ENCODE results near the gene ENHO. TPM values are rescaled to one million over a fixed set of nuclear protein-coding genes. Genes with fewer than 3 reads are reported as not detected.

Gene ENHO
- total and polyA plus RNA-seq, 10 of the 15 experiments (the other 5 are each of a cell fraction or from before 2014, with no cell fraction given): not detected

DNA sequence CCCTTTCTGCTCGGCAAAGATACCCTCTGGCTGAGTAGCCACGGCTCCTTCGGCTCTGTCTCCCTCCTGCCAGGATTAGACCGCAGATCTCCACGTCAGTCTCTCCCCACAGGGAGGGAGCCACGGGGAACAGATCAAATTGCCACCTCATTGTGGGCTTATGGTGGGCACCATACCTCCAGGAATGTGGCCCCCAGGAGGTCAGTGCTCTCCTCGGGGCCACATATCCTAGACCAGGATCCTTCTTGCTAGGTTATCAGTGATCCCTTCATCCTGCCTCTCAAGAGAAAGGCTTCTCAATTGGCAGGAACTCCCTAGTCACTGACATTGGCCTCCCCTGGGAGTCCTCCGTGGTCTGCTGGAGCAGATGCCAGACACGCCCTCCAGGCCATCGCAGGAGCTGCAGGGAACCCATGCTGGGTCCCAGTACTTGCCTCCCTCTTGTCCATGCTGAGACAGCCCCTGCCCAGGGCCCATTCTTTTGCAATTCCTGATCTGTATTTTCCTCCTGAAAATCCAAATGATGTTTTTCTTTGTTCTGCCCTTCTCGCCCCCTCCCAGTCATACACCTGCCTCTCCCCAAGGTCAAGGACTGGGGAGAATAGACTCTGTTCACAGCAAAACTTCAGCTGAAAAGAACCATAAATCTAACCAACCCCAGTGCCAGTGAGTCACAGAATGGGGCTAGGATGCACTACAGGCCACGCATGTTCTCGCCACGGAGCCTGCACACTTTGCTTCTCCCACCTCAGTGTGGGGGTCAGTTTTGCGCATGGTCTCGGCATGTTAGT lies 31.6 kb upstream of the ENHO start:
- no peak for DNase-seq (ENCODE audit: low read depth, low spot score)
- no peak for FAIRE-seq
- in situ Hi-C loops (cut with MboI) (no loop called here), intact Hi-C loops (cut with micrococcal nuclease; ENCODE audit: unreplicated experiment) (no loop called here)
- no peak for ATAC-seq
- no TSS peak for BruUV-seq (replicated peaks)
- H3K4me1 ChIP-seq (ENCODE audit: control insufficient read depth, insufficient read depth, low read length): no peaks in the 10 kb centered on the region
- peaks cover 3% of the 10 kb centered on the region for H4K20me1 ChIP-seq (ENCODE audit: control insufficient read depth, insufficient read depth)
- ChIA-PET RAD21 (ENCODE audit: unreplicated experiment) (no interaction called here), SMC1A (ENCODE audit: uncharacterized antibody, unreplicated experiment) (no interaction called here), POLR2A (no interaction called here), CTCF (no interaction called here)
- no peak overlapping the region for H3K4me3 ChIP-seq
- H3K9ac ChIP-seq (ENCODE audit: control insufficient read depth, insufficient read depth, low read length): no peak overlapping the region
- 31% methylated on average over 16 of the region's 16 CpGs for WGBS (ENCODE audit: insufficient coverage, insufficient replicate concordance, low lambda C conversion rate, missing lambda C conversion rate)
- H3K9me3 ChIP-seq (replicated peaks; ENCODE audit: control insufficient read depth, insufficient read depth, low read length): no peaks in the 10 kb centered on the region
- H3K27ac ChIP-seq (ENCODE audit: control insufficient read depth, insufficient read depth): no peak overlapping the region
- peaks cover 0 to 2% of the 10 kb centered on the region in 2 experiments; a peak in 3 of 4 replicates for H3K27me3 ChIP-seq (replicated peaks in 1 of 2; ENCODE audit: control insufficient read depth in 2 of 2, insufficient read depth in 2 of 2, low read length in 1 of 2)
- no peaks in the 10 kb centered on the region for H3K79me2 ChIP-seq (ENCODE audit: control insufficient read depth, insufficient read depth, low read length)
- no peak overlapping the region for H2AFZ ChIP-seq (ENCODE audit: control insufficient read depth, low read depth, low read length)
- no peak overlapping the region for H3K4me2 ChIP-seq (ENCODE audit: control insufficient read depth, insufficient read depth)
- H3K36me3 ChIP-seq (ENCODE audit: control insufficient read depth in 2 of 2, insufficient read depth in 2 of 2, low read length in 1 of 2): no peaks in the 10 kb centered on the region
- TF ChIP-seq SUPT20H (IDR thresholded peaks at IDR 0.05; ENCODE audit: borderline replicate concordance, control insufficient read depth, low read depth, low read length) (no peak), NFYA (IDR thresholded peaks at IDR 0.05; ENCODE audit: borderline replicate concordance, low read depth, low read length) (no peak), STAT1 (conservative IDR thresholded peaks at IDR 0.05) (no peak), PML (IDR thresholded peaks at IDR 0.05; ENCODE audit: low read length) (no peak), POU2F2 (IDR thresholded peaks at IDR 0.05; ENCODE audit: borderline replicate concordance, low read depth, low read length) (no peak), E2F8 (IDR thresholded peaks at IDR 0.05; ENCODE audit: low read depth, partially characterized antibody) (no peak), RAD21 (IDR thresholded peaks at IDR 0.05; ENCODE audit: insufficient read depth, low read depth, low read length) (no peak), RUNX3 (IDR thresholded peaks at IDR 0.05; ENCODE audit: low read length) (no peak), BHLHE40 (IDR thresholded peaks at IDR 0.05; ENCODE audit: borderline replicate concordance in 1 of 2, low read depth in 2 of 2, low read length in 1 of 2) (no peak), SIX5 (IDR thresholded peaks at IDR 0.05; ENCODE audit: low read depth, low read length, severe bottlenecking) (no peak), TCF3 (IDR thresholded peaks at IDR 0.05; ENCODE audit: borderline replicate concordance, insufficient read depth, low read depth, low read length) (no peak), MYB (IDR thresholded peaks at IDR 0.05; ENCODE audit: borderline replicate concordance, low read depth, low read length) (no peak), RELA (IDR thresholded peaks at IDR 0.05; ENCODE audit: borderline replicate concordance, partially characterized antibody) (no peak)
- TF ChIP-seq, protein P1, sequence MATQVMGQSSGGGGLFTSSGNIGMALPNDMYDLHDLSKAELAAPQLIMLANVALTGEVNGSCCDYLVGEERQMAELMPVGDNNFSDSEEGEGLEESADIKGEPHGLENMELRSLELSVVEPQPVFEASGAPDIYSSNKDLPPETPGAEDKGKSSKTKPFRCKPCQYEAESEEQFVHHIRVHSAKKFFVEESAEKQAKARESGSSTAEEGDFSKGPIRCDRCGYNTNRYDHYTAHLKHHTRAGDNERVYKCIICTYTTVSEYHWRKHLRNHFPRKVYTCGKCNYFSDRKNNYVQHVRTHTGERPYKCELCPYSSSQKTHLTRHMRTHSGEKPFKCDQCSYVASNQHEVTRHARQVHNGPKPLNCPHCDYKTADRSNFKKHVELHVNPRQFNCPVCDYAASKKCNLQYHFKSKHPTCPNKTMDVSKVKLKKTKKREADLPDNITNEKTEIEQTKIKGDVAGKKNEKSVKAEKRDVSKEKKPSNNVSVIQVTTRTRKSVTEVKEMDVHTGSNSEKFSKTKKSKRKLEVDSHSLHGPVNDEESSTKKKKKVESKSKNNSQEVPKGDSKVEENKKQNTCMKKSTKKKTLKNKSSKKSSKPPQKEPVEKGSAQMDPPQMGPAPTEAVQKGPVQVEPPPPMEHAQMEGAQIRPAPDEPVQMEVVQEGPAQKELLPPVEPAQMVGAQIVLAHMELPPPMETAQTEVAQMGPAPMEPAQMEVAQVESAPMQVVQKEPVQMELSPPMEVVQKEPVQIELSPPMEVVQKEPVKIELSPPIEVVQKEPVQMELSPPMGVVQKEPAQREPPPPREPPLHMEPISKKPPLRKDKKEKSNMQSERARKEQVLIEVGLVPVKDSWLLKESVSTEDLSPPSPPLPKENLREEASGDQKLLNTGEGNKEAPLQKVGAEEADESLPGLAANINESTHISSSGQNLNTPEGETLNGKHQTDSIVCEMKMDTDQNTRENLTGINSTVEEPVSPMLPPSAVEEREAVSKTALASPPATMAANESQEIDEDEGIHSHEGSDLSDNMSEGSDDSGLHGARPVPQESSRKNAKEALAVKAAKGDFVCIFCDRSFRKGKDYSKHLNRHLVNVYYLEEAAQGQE (IDR thresholded peaks at IDR 0.05; ENCODE audit: low read depth, low read length): no peak
- TF ChIP-seq, protein P2, sequence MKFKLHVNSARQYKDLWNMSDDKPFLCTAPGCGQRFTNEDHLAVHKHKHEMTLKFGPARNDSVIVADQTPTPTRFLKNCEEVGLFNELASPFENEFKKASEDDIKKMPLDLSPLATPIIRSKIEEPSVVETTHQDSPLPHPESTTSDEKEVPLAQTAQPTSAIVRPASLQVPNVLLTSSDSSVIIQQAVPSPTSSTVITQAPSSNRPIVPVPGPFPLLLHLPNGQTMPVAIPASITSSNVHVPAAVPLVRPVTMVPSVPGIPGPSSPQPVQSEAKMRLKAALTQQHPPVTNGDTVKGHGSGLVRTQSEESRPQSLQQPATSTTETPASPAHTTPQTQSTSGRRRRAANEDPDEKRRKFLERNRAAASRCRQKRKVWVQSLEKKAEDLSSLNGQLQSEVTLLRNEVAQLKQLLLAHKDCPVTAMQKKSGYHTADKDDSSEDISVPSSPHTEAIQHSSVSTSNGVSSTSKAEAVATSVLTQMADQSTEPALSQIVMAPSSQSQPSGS (IDR thresholded peaks at IDR 0.05; ENCODE audit: low read length): no peak

Measured in GM12878 (cell line).